HL-60 (cell line): Measurements from ENCODE around the gene TMOD3.

Source experiments
- DNase-seq, 2 experiments: peaks; one replicate each; pipeline ENCODE4 v3.0.0-alpha.2; 2010 to 2020; ENCODE audit warnings: low read depth in 1 of 2, low spot score in 1 of 2
- H3K27ac ChIP-seq: fragments of 250-450 bp; sonication (Bioruptor Pico); replicated peaks from 2 replicates; pipeline ENCODE4 v1.5.1; 2020; ENCODE audit warnings: mild to moderate bottlenecking, moderate library complexity
- H3K27me3 ChIP-seq: fragments of 250-450 bp; sonication (Bioruptor Pico); 2 replicates; pipeline ENCODE4 v1.5.1; 2021; ENCODE audit warnings: mild to moderate bottlenecking, moderate library complexity; ENCODE audit not compliant: insufficient read depth, poor library complexity, severe bottlenecking
- H3K4me3 ChIP-seq: replicated peaks from 2 replicates; pipeline ENCODE4 v1.5.1; 2011; ENCODE audit warnings: mild to moderate bottlenecking, control low read depth, low read length; ENCODE audit not compliant: insufficient read depth
- CTCF ChIP-seq: IDR thresholded peaks from one replicate; pipeline ENCODE4 v1.5.1; 2011; ENCODE audit warnings: low read length, control low read depth, inconsistent platforms; ENCODE audit not compliant: insufficient read depth
- GABPA ChIP-seq: IDR thresholded peaks from 2 replicates; pipeline ENCODE4 v1.6.1; 2012; ENCODE audit warnings: low read depth
- POLR2AphosphoS5 ChIP-seq: IDR thresholded peaks from 2 replicates; pipeline ENCODE4 v1.6.1; 2012; ENCODE audit warnings: low read depth
- REST ChIP-seq: IDR thresholded peaks from 2 replicates; pipeline ENCODE4 v1.6.1; 2012; ENCODE audit warnings: low read depth; ENCODE audit not compliant: insufficient replicate concordance
- SPI1 ChIP-seq: IDR thresholded peaks from 2 replicates; pipeline ENCODE4 v1.6.1; 2012; ENCODE audit warnings: low read depth, mild to moderate bottlenecking, borderline replicate concordance

Gene TMOD3

GRCh38 chr15:51848811-51849210 is 19.4 kb downstream of the TMOD3 start:
- no peaks in the 10 kb centered on the region for H3K27me3 ChIP-seq
- H3K4me3 ChIP-seq, result no peak overlapping the region
- TF ChIP-seq POLR2AphosphoS5 (no peak), SPI1 (no peak), CTCF (no peak), REST (no peak), GABPA (no peak)
- no peak for DNase-seq
- no peak overlapping the region for H3K27ac ChIP-seq

GRCh38 chr15:51849860-51850259 is 20.4 kb downstream of the TMOD3 start:
- no peak overlapping the region for H3K27ac ChIP-seq
- TF ChIP-seq SPI1 (no peak), GABPA (no peak)
- no peaks in the 10 kb centered on the region for H3K27me3 ChIP-seq
- no peak for DNase-seq
- H3K4me3 ChIP-seq, result no peak overlapping the region

GRCh38 chr15:51853998-51854397 is 24.5 kb downstream of the TMOD3 start:
- no peak for TF ChIP-seq GABPA
- TF ChIP-seq CTCF, result no peak
- no peak for TF ChIP-seq POLR2AphosphoS5
- Histone ChIP-seq H3K27ac (no peak overlapping the region), H3K4me3 (no peak overlapping the region), H3K27me3 (no peaks in the 10 kb centered on the region)
- no peak for DNase-seq

- Histone ChIP-seq H3K27ac (no peak overlapping the region), H3K4me3 (no peak overlapping the region), H3K27me3 (no peaks in the 10 kb centered on the region)
- DNase-seq, result no peak
- no peak for TF ChIP-seq GABPA
- TF ChIP-seq SPI1, result no peak
- TF ChIP-seq POLR2AphosphoS5, result no peak
- TF ChIP-seq REST, result no peak
- TF ChIP-seq CTCF, result no peak
Measured at GRCh38 chr15:51855612-51856011, 26.2 kb downstream of the TMOD3 start.
